ENCODE results near the gene C16orf82.
"Not testable (repeated sequence)": the region's sequence is repeated elsewhere in the genome, so short reads cannot be mapped to it uniquely, and the experiment has no call there.

Gene C16orf82

GRCh38 chr16:27066668-27067537, at the start of gene C16orf82:
Gene C16orf82 (plus strand): TSS chr16:27066927.
- DNase-seq, result no peak

- DNase-seq, result no peak
Measured at GRCh38 chr16:27020031-27020430, 46.7 kb upstream of the C16orf82 start.

- no peak for DNase-seq
Measured at GRCh38 chr16:27024010-27024409, 42.7 kb upstream of the C16orf82 start.

GRCh38 chr16:27025581-27025980, 41.1 kb upstream of the C16orf82 start:
- DNase-seq, result no peak

- no peak for DNase-seq
Measured at GRCh38 chr16:27027971-27028370, 38.8 kb upstream of the C16orf82 start.

- DNase-seq, result no peak
Measured at GRCh38 chr16:27028591-27029110, 38.1 kb upstream of the C16orf82 start.

GRCh38 chr16:27029525-27029924, 37.2 kb upstream of the C16orf82 start:
- DNase-seq, result no peak

- no peak for DNase-seq
Measured at GRCh38 chr16:27033281-27033979, 33.3 kb upstream of the C16orf82 start.

GRCh38 chr16:27040732-27041131, 26.0 kb upstream of the C16orf82 start:
- no peak for DNase-seq

- no peak for DNase-seq
Measured at GRCh38 chr16:27046958-27047518, 19.7 kb upstream of the C16orf82 start.

- DNase-seq, result no peak
Measured at GRCh38 chr16:27048316-27048715, 18.4 kb upstream of the C16orf82 start.

GRCh38 chr16:27049117-27049516, 17.6 kb upstream of the C16orf82 start:
- DNase-seq, result no peak

- DNase-seq, result no peak
Measured at GRCh38 chr16:27052007-27052406, 14.7 kb upstream of the C16orf82 start.

GRCh38 chr16:27053996-27054395, 12.7 kb upstream of the C16orf82 start:
- DNase-seq, result no peak

- DNase-seq, result no peak
Measured at GRCh38 chr16:27058299-27058698, 8.4 kb upstream of the C16orf82 start.

GRCh38 chr16:27070776-27071175, 4.0 kb downstream of the C16orf82 start:
- no peak for DNase-seq

- no peak for DNase-seq
Measured at GRCh38 chr16:27073733-27074132, 7.0 kb downstream of the C16orf82 start.

- DNase-seq, result no peak
Measured at GRCh38 chr16:27080895-27081294, 14.2 kb downstream of the C16orf82 start.

- DNase-seq, result no peak
Measured at GRCh38 chr16:27083861-27084261, 17.1 kb downstream of the C16orf82 start.

GRCh38 chr16:27084307-27085028, 17.7 kb downstream of the C16orf82 start:
- DNase-seq, result no peak

GRCh38 chr16:27085182-27085581, 18.5 kb downstream of the C16orf82 start:
- no peak for DNase-seq

GRCh38 chr16:27086031-27086430, 19.3 kb downstream of the C16orf82 start:
- DNase-seq, result not testable (repeated sequence)

GRCh38 chr16:27088216-27088615, 21.5 kb downstream of the C16orf82 start:
- DNase-seq, result no peak

Measured in CD4-positive, alpha-beta T cell treated with Interleukin-1 beta for 1 hour (primary cell).